A172 (cell line): ENCODE data around the gene OXNAD1. TPM values are rescaled to one million over a fixed set of nuclear protein-coding genes. Genes with fewer than 3 reads are reported as not detected.

Source experiments
- DNase-seq: peaks from one replicate; pipeline ENCODE4 v3.0.0-alpha.2; 2015; ENCODE audit warnings: low spot score
- total RNA-seq: library from RNA; depleted of rRNA; stranded (reverse); fragments of >200 nt; shearing (Covaris generic); gene quantifications from 2 replicates; pipeline ENCODE4 v1.2.3, GENCODE V29; 2014

OXNAD1 gene
- total RNA-seq, 1 experiment from 2014 or later = 17.5 TPM

GRCh38 chr3:16277471-16277870 is 12.5 kb downstream of the OXNAD1 start:
- DNase-seq = no peak

DNA sequence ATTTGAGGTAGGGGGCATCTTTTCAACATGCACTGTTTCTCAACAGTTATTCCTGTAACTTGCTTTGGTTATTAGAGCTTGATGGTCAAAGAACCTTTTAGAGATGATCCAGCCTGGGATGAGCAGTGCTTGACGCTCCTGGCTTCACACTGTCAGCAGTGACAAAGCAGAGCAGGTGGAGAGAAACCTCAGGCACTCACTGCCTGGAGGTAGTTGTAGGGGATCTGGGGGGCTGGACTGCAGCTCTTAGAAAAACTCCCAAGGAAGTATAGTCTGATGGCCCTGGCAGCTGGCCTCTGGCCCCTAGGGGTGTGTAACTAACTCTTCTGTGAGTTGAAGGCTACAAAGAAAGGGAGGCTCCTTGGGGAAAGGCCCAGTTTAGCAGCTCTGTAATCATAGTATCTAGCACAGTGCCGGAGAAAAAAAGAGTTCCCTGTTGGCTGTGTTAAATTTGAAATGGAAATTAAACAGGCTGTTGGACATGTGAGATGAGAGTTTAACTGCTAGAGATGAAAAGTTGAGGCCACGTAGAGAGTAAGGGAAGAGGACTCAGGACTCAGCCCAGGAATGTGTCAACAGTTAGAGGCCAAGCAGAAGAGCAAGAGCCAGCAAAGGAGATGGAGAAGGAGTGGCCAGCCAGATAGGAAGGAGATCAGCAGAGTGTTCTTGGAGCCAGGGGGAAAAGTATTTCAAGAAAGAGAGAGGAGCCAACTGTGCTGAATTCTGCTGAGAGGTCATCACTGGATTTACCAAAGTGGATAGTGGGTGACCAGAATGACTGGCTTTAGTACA is 14.2 kb downstream of the OXNAD1 start:
- no peak for DNase-seq

DNA sequence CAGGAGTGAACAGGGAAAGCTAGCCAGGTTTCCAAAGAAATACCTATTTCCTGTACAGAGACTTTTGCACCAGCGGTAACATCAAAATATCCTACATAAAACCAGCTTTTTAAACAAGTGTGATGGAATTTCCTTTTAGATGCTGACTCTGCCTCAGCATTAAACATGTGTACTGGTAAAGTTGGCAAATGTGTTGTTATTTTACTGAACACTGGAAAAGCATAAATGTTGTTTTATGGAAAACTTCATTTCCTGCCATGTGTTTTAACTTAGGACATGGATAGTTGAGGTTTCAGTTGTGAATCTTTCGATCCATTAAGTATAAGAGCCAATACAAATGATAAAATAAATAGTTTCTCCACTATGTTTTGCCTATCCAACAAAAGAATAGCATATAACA is 15.7 kb downstream of the OXNAD1 start:
- DNase-seq = no peak

GRCh38 chr3:16284633-16285032 is 19.6 kb downstream of the OXNAD1 start:
- no peak for DNase-seq

- no peak for DNase-seq
These were observed 21.1 kb downstream of the OXNAD1 start for GRCh38 chr3:16286161-16286560.

DNA sequence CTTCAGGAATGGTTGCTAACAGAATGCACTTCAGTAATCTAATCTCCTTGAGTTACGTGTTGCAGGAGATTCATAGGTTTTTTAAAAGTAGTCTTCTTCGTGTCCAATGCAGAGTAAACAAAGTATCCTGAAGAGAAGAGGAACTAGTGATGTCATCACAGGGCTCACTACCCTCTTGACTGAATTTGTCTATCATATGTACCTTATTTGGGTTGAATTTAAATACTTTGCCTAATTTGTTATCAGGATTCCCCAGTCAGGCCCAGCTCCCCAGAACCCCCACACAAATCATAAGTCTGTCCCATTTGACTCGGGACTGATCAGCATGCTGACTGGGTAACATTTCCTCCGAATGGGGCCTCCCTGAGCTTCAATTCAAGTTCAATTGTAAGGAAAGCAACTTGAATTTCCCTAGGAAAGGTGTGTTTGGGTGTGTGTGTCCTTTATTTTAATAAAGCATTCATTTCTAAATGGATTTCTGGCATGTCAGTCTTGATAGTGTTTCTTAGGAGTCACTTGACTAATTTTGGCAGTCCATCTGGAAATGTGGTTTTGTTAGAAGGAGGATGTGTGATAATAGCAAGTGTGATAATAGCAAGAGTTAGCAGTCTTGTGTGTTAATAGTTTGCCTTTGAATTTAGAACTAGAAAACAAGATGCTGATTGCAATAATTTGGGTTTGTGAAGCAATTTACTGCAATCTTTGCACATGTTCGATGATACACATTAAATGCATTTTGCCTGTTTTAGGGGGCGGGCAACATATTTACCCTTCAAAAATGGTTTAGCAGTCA is 21.9 kb downstream of the OXNAD1 start:
- no peak for DNase-seq

GRCh38 chr3:16288664-16289063 is 23.7 kb downstream of the OXNAD1 start:
- DNase-seq = no peak

DNA sequence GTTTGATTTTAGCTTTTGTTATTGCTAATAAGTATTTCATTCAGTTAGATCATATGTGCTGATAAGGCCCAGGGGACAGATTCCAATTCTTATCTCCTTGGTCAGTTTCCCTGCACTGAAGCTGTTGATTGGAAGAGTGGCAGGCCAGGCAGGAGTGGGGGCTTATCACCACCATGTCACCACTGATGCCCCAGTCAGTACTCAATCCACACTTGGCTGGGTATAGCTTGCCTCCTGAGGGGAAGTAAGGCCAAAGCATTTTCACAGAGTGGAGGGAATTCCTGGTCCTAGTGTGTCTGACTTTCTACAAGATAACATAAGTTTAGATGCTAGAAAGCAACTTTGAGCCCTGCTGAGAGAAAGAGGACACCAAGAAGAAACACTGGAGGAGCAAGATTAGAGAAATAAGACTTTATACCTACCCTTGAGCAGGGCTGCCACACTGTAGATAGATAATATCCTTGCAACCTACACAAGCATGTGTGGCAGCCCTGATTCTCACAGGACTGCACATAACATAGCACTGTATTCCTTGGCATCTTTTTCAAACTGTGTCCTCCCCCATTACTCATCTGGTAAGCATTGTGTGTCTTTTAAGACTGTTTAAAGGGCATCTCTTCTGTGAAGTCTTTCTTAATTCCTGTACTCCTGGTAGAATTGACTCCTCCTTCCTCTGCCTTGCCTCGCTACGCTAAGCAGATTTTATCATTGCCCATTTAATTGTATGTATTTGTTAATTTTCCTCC is 24.3 kb downstream of the OXNAD1 start:
- no peak for DNase-seq

- peak; percentile 57 for DNase-seq
These were observed 25.2 kb downstream of the OXNAD1 start for GRCh38 chr3:16290007-16290826.

- peak; percentile 22 for DNase-seq
These were observed 25.8 kb downstream of the OXNAD1 start for GRCh38 chr3:16290827-16291196.

GRCh38 chr3:16294844-16295243 is 29.8 kb downstream of the OXNAD1 start:
- no peak for DNase-seq

DNA sequence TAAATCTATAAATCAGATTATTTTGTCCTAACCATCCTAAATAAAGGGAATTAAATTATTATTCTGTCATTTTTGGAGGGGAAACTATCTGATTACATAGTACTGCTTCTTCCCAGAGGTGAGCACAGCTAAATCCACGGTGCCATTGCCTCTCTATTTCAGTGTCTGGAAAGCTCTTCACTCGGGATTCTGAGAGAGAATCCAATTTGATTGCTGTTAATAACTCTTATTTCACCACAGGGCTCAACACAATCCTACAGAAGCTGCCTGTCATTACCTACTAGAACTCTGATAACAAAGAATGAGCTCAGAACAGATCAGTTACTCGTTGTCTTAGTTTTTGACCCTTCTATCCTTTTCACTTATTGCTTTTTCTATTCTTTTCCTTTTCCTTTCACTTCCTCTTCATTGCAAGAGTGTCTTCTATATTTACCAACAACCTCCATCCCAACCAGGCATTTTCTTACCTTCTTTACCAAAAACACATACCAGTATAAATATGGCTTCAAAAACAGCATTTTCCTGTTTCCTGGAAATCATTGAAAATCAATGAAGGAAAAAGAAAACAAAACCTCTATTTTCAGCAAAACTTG is 30.4 kb downstream of the OXNAD1 start:
- no peak for DNase-seq

- no peak for DNase-seq
These were observed 33.2 kb downstream of the OXNAD1 start for GRCh38 chr3:16297997-16298885.

DNA sequence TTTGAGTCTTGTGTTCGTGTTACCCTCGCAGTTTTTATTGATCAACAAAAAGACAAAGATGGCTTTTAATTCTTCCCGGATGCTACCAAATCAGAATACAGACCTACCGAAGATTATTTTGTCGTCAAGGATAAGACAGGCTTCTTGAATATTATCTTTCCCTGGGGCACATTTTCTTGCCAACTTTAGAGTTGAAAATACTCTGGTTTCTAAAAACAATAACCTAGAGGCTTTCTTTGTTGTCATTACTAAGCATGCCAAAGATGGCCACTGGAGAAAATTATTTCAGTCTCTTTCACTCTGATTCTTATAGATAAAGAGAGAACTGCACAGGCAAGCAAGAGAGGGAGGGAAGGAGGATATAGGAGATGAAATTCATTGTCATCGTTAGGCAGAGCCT is 33.9 kb downstream of the OXNAD1 start:
- no peak for DNase-seq

DNA sequence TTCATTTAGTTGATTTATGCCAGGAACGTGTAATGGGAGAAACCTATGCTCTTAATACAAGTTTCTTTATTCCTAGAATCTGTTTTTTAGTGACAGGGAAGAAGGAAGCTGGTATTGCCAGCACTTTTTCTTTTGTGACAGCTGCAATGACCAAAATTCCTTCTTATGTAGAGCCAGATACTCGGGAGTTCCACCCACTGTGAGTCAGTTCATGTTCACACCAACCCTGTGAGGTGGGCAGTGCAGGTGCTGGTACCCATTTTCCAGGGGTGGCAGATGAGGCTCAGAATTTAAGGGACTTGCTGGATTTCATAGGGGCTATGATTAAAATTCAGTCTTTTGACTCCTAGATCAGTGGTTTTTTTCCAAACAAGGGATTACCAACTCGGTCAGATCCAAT is 34.7 kb downstream of the OXNAD1 start:
- no peak for DNase-seq

DNA sequence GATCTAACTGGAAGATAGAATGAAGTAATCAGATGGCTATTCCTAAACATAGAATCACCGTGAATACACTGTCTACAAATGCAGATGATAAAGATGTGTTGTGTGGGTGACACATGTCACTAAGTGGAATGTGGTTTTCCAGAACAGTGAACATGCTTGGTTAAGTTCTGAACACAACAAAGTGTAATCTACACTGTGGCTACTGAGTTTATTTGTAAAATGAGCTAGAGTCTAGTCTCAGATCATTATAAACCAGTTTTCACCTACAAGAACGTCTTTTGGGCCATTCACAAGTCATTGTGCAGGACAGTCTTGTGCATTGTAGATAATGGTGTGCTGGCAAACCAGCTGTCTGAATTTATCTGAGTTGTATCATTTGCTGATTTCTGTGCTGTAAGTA is 35.3 kb downstream of the OXNAD1 start:
- no peak for DNase-seq

GRCh38 chr3:16300881-16301359 is 35.9 kb downstream of the OXNAD1 start:
- no peak for DNase-seq

DNA sequence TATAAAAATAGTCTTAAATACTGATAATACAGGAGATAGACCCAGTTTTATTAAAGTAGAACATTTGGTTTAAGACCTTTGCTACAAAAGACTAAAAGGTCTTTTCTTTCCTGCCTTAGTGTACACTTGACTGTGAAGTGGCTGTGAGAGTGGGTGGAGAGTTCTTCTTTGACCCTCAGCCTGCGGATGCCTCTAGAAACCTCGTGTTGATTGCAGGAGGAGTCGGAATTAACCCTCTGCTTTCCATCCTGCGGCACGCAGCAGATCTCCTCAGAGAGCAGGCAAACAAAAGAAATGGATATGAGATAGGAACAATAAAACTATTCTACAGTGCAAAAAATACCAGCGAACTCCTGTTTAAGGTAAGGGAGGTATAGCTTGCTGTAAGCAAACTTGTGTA is 36.5 kb downstream of the OXNAD1 start:
- no peak for DNase-seq

GRCh38 chr3:16302082-16302631 is 37.1 kb downstream of the OXNAD1 start:
- no peak for DNase-seq
